A673 (cell line): ENCODE measurements around the gene CRYBB1. TPM values are rescaled to one million over a fixed set of nuclear protein-coding genes. Genes with fewer than 3 reads are reported as not detected.

Experiments
- BruUV-seq: library from RNA; stranded (reverse); fragments of 400-500 nt; replicated peaks from 2 replicates; lab custom pipeline; 2021; lab: Mats Ljungman, UMichigan
- CTCF ChIA-PET: fragments of 300-600 bp; sonication (Branson Sonifier 250); formaldehyde crosslinking; loops from one replicate; lab custom pipeline; 2022; ENCODE audit warnings: antibody characterized with exemption; lab: Charles Lee
- POLR2A ChIA-PET: fragments of 300-600 bp; sonication (Branson Sonifier 250); formaldehyde crosslinking; loops from one replicate; lab custom pipeline; 2022; ENCODE audit warnings: antibody characterized with exemption; ENCODE audit not compliant: low non-redundant PET; lab: Charles Lee
- DNase-seq: peaks from one replicate; pipeline ENCODE4 v3.0.0-alpha.2; 2015; ENCODE audit warnings: low spot score
- H3K27ac ChIP-seq: fragments of 200-600 bp; sonication (generic); 2 replicates; pipeline ENCODE4 v1.5.1; 2016; ENCODE audit warnings: mixed run types, low read depth, mild to moderate bottlenecking, mixed read lengths, antibody characterized with exemption, low read length; ENCODE audit not compliant: poor library complexity, severe bottlenecking
- H3K27me3 ChIP-seq: fragments of 200-600 bp; sonication (generic); replicated peaks from 2 replicates; pipeline ENCODE4 v1.6.1; 2017; ENCODE audit warnings: mixed run types, low read depth, mild to moderate bottlenecking, mixed read lengths, antibody characterized with exemption, low read length; ENCODE audit not compliant: insufficient read depth, poor library complexity
- H3K36me3 ChIP-seq: fragments of 200-600 bp; sonication (generic); 2 replicates; pipeline ENCODE4 v1.6.1; 2016; ENCODE audit warnings: mixed run types, mild to moderate bottlenecking, mixed read lengths, antibody characterized with exemption, low read length; ENCODE audit not compliant: insufficient read depth, poor library complexity, severe bottlenecking
- H3K4me1 ChIP-seq: fragments of 200-600 bp; sonication (generic); 2 replicates; pipeline ENCODE4 v1.6.1; 2017; ENCODE audit warnings: mixed run types, mild to moderate bottlenecking, mixed read lengths, antibody characterized with exemption, low read length; ENCODE audit not compliant: insufficient read depth, poor library complexity, severe bottlenecking
- H3K4me3 ChIP-seq: fragments of 200-600 bp; sonication (generic); 2 replicates; pipeline ENCODE4 v1.5.1; 2016; ENCODE audit warnings: low read depth, mixed run types, mild to moderate bottlenecking, mixed read lengths, low read length; ENCODE audit not compliant: poor library complexity, severe bottlenecking
- H3K9me3 ChIP-seq: fragments of 200-600 bp; sonication (generic); 2 replicates; pipeline ENCODE4 v1.6.1; 2016; ENCODE audit warnings: mixed run types, low read depth, mild to moderate bottlenecking, mixed read lengths, antibody characterized with exemption, low read length; ENCODE audit not compliant: poor library complexity, severe bottlenecking
- EZH2 ChIP-seq: fragments of 200-600 bp; sonication (generic); IDR thresholded peaks from 2 replicates; pipeline ENCODE4 v1.6.1; 2017; ENCODE audit warnings: borderline replicate concordance, low read depth, mild to moderate bottlenecking, mixed read lengths, antibody characterized with exemption, low read length; ENCODE audit not compliant: poor library complexity, severe bottlenecking
- intact Hi-C: fragments of 100-400 bp; cut with micrococcal nuclease; formaldehyde crosslinking; loops from one replicate; pipeline ENCODE4 v1.10.0; 2022; ENCODE audit not compliant: unreplicated experiment
- total RNA-seq: library from RNA; stranded (reverse); gene quantifications from 2 replicates; pipeline ENCODE4 v1.2.3, GENCODE V29; 2021
- TF ChIP-seq, protein P1 (sequence below): fragments of 300-800, 200-600 bp; sonication (generic); conservative IDR thresholded peaks from 2 replicates; pipeline ENCODE4 v1.5.1; 2017; ENCODE audit warnings: low read depth, mild to moderate bottlenecking, antibody characterized with exemption, low read length, moderate library complexity, mixed read lengths

CRYBB1 gene
- total RNA-seq, 1 experiment from 2014 or later, result not detected

DNA sequence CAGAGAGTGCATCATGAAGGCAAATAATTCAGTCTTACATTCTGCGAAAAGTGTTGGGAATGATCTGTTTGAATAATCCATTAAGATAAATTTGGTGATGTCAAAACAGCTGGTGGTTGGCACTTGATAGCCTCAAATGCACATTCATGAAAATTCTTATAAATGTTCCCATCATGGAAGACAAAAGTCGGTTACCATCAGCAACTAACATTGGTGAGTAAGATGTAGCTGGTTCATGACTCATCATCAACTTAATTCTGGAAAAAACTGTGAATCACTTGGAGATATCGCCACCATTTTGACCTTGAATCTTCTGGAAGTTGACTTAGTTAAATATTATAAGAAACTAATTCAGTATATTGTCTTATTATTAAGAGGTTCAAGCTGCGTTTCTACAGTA, 11.2 kb downstream of the CRYBB1 start:
- no peak for DNase-seq
- POLR2A ChIA-PET, result no interaction called here

DNA sequence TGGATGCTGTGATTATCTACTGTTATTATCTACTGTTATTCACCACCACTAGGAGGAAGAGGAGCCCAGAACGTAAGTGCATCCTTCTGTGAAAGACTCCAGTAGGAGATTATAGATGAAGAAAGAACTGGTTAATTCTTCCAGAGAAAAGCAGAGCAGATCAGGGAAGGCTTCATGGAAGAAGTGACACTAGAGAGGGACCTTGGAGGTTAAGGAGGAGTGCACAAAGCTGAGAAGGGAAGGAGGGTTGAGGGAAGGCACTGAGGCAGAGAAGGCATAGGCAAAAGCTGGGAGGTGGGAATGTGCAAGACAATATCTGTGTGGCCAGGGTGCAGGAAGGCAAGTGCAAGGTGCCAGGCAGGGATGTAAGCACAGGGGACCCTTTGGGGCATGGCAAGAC, 13.5 kb downstream of the CRYBB1 start:
- no peak for TF ChIP-seq EZH2
- TF ChIP-seq, protein P1, sequence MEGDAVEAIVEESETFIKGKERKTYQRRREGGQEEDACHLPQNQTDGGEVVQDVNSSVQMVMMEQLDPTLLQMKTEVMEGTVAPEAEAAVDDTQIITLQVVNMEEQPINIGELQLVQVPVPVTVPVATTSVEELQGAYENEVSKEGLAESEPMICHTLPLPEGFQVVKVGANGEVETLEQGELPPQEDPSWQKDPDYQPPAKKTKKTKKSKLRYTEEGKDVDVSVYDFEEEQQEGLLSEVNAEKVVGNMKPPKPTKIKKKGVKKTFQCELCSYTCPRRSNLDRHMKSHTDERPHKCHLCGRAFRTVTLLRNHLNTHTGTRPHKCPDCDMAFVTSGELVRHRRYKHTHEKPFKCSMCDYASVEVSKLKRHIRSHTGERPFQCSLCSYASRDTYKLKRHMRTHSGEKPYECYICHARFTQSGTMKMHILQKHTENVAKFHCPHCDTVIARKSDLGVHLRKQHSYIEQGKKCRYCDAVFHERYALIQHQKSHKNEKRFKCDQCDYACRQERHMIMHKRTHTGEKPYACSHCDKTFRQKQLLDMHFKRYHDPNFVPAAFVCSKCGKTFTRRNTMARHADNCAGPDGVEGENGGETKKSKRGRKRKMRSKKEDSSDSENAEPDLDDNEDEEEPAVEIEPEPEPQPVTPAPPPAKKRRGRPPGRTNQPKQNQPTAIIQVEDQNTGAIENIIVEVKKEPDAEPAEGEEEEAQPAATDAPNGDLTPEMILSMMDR, result no peak
- intact Hi-C loops, result no loop called here

More for the DNA sequence above, 11.2 kb downstream of the CRYBB1 start:
- no peaks in the 10 kb centered on the region for H3K36me3 ChIP-seq
- CTCF ChIA-PET, result no interaction called here
- no peaks in the 10 kb centered on the region for H3K4me1 ChIP-seq
- intact Hi-C loops, result no loop called here
- TF ChIP-seq EZH2, result no peak
- TF ChIP-seq, protein P1, result no peak
- no peaks in the 10 kb centered on the region for H3K9me3 ChIP-seq
- BruUV-seq, result no TSS peak
- no peak overlapping the region for H3K27ac ChIP-seq
- H3K4me3 ChIP-seq, result no peak overlapping the region
- H3K27me3 ChIP-seq, result no peaks in the 10 kb centered on the region

GRCh38 chr22:26602127-26602526, 15.7 kb downstream of the CRYBB1 start:
- H3K4me1 ChIP-seq, result no peaks in the 10 kb centered on the region
- DNase-seq, result no peak
- ChIA-PET POLR2A (no interaction called here), CTCF (no interaction called here)
- H3K27me3 ChIP-seq, result no peaks in the 10 kb centered on the region
- H3K27ac ChIP-seq, result no peak overlapping the region
- intact Hi-C loops, result no loop called here
- BruUV-seq, result no TSS peak
- no peak overlapping the region for H3K4me3 ChIP-seq
- no peaks in the 10 kb centered on the region for H3K9me3 ChIP-seq
- no peaks in the 10 kb centered on the region for H3K36me3 ChIP-seq
- TF ChIP-seq EZH2, result no peak
- TF ChIP-seq, protein P1, result no peak

More for the DNA sequence above, 13.5 kb downstream of the CRYBB1 start:
- Histone ChIP-seq H3K4me1 (no peaks in the 10 kb centered on the region), H3K9me3 (no peaks in the 10 kb centered on the region), H3K27ac (no peak overlapping the region), H3K4me3 (no peak overlapping the region), H3K27me3 (no peaks in the 10 kb centered on the region), H3K36me3 (no peaks in the 10 kb centered on the region)
- BruUV-seq, result no TSS peak
- DNase-seq, result no peak
- POLR2A ChIA-PET, result no interaction called here
- CTCF ChIA-PET, result no interaction called here
